ENCODE data around the gene GON7.

DNA sequence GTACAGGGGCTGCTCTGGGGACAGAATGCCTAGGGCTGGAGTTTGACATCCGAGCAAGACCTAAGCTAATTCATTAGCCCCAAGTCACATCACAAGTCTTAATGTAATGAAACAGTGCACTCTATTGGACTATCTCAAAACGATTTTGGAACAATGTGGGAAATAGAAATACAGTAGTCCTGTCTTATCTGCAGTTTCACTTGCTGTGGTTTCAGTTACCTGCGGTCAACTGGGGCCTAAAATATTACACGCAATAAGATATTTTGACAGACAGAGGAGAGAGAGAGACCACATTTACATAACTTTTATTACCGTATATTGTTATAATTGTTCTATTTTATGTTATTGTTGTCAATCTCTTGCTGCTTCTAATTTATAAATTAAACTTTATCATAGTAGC, 43.3 kb downstream of the GON7 start:
- TF ChIP-seq, protein P1, sequence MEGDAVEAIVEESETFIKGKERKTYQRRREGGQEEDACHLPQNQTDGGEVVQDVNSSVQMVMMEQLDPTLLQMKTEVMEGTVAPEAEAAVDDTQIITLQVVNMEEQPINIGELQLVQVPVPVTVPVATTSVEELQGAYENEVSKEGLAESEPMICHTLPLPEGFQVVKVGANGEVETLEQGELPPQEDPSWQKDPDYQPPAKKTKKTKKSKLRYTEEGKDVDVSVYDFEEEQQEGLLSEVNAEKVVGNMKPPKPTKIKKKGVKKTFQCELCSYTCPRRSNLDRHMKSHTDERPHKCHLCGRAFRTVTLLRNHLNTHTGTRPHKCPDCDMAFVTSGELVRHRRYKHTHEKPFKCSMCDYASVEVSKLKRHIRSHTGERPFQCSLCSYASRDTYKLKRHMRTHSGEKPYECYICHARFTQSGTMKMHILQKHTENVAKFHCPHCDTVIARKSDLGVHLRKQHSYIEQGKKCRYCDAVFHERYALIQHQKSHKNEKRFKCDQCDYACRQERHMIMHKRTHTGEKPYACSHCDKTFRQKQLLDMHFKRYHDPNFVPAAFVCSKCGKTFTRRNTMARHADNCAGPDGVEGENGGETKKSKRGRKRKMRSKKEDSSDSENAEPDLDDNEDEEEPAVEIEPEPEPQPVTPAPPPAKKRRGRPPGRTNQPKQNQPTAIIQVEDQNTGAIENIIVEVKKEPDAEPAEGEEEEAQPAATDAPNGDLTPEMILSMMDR (IDR thresholded peaks at IDR 0.05) = no peak
- TF ChIP-seq EZH2phosphoT487 (IDR thresholded peaks at IDR 0.05) (no peak), EZH2 (IDR thresholded peaks at IDR 0.05) (no peak)
